K562 (cell line): ENCODE measurements around the gene UQCC5. TPM values are rescaled to one million over a fixed set of nuclear protein-coding genes. Genes with fewer than 3 reads are reported as not detected.

ENCODE experiments used
- ATAC-seq: fragments of 200-7000 bp; cut with Tn5 transposase; 3 replicates; pipeline ENCODE4 v1.9.1; 2020; ENCODE audit warnings: moderate library complexity
- BruUV-seq: library from RNA; stranded (reverse); fragments of 400-500 nt; replicated peaks from 2 replicates; lab custom pipeline; 2021; lab: Mats Ljungman, UMichigan
- CTCF ChIA-PET: fragments of 300-600 bp; formaldehyde crosslinking; extraction: SDS; loops from one replicate; lab custom pipeline; 2021; ENCODE audit warnings: low intra/inter-chr PET ratio; lab: Yijun Ruan, JAX
- POLR2A ChIA-PET: fragments of 300-600, 350-650 bp; sonication (Branson Sonifier 250); formaldehyde crosslinking; extraction: SDS; loops from one replicate; lab custom pipeline; 2021; ENCODE audit warnings: antibody characterized with exemption, inconsistent platforms; lab: Yijun Ruan, JAX
- DNase-seq, 4 experiments: peaks; one replicate each; pipeline versions ENCODE4 v3.0.0 to v3.0.0-alpha.2; 2011 to 2018; ENCODE audit warnings: low spot score in 3 of 4, mixed read lengths in 3 of 4; ENCODE audit errors: extremely low read depth in 1 of 4
- FAIRE-seq: peaks from 2 replicates; lab custom pipeline; 2011; peaks lifted over from hg19 to GRCh38; lab: Jason Lieb, UNC
- H2AFZ ChIP-seq: 2 replicates; pipeline ENCODE4 v1.6.0; 2011; ENCODE audit warnings: low read depth, low read length, control low read depth, inconsistent platforms
- H3K27ac ChIP-seq: fragments of 200-600 bp; 3 replicates; pipeline ENCODE4 v1.8.0; 2011; ENCODE audit warnings: low read depth, mild to moderate bottlenecking, control low read depth, inconsistent platforms, low read length, moderate library complexity, mixed read lengths; ENCODE audit errors: extremely low read depth
- H3K27me3 ChIP-seq, 2 experiments: fragments of 300-600 bp in 1 of 2; 2 replicates in 1 of 2; 3 replicates in 1 of 2; pipeline versions ENCODE4 v1.6.0 to v1.8.0; 2011; ENCODE audit warnings: inconsistent platforms in 2 of 2, low read length in 2 of 2, mild to moderate bottlenecking in 1 of 2, mixed read lengths in 1 of 2, moderate library complexity in 1 of 2; ENCODE audit not compliant: control insufficient read depth in 2 of 2, insufficient read depth in 2 of 2
- H3K36me3 ChIP-seq: fragments of 300-600 bp; 3 replicates; pipeline ENCODE4 v1.8.0; 2011; ENCODE audit warnings: mild to moderate bottlenecking, low read length, inconsistent platforms; ENCODE audit not compliant: control insufficient read depth, insufficient read depth
- H3K4me1 ChIP-seq, 2 experiments: fragments of 200-600 bp in 1 of 2; replicated peaks in 1 of 2; 2 replicates in 1 of 2; 3 replicates in 1 of 2; pipeline versions ENCODE4 v1.5.1 to v1.8.0; 2011; ENCODE audit warnings: inconsistent platforms in 2 of 2, low read length in 2 of 2, mild to moderate bottlenecking in 1 of 2, mixed read lengths in 1 of 2, moderate library complexity in 1 of 2; ENCODE audit not compliant: control insufficient read depth in 2 of 2, insufficient read depth in 2 of 2
- H3K4me2 ChIP-seq: 2 replicates; pipeline ENCODE4 v1.6.1; 2011; ENCODE audit warnings: low read length, control low read depth, inconsistent platforms, mixed read lengths; ENCODE audit not compliant: insufficient read depth
- H3K4me3 ChIP-seq: fragments of 200-600 bp; sonication (generic), shearing (Covaris generic); 2 replicates; pipeline ENCODE4 v1.5.1; 2016; ENCODE audit warnings: control low read depth, inconsistent platforms
- H3K79me2 ChIP-seq: fragments of 200-600 bp; 3 replicates; pipeline ENCODE4 v1.8.0; 2011; ENCODE audit warnings: low read length, inconsistent platforms; ENCODE audit not compliant: control insufficient read depth, insufficient read depth
- H3K9ac ChIP-seq, 2 experiments: 2 replicates each; pipeline versions ENCODE4 v1.6.0 to v1.6.1; 2011; ENCODE audit warnings: low read depth in 2 of 2, low read length in 2 of 2, control low read depth in 1 of 2, inconsistent platforms in 1 of 2, mild to moderate bottlenecking in 1 of 2, mixed read lengths in 1 of 2; ENCODE audit not compliant: insufficient read depth in 1 of 2
- H3K9me1 ChIP-seq: one replicate; pipeline ENCODE4 v1.6.0; 2011; ENCODE audit warnings: inconsistent platforms, mild to moderate bottlenecking, low read length, moderate library complexity; ENCODE audit not compliant: control insufficient read depth, insufficient read depth
- H3K9me3 ChIP-seq: replicated peaks from 2 replicates; pipeline ENCODE4 v1.5.1; 2011; ENCODE audit warnings: low read depth, low read length, inconsistent platforms; ENCODE audit not compliant: control insufficient read depth, insufficient read depth
- H4K20me1 ChIP-seq: replicated peaks from 2 replicates; pipeline ENCODE4 v1.6.1; 2011; ENCODE audit warnings: low read length, inconsistent platforms, mixed read lengths; ENCODE audit not compliant: control insufficient read depth, insufficient read depth
- ELK3 ChIP-seq: fragments of 450-650 bp; formaldehyde crosslinking; IDR thresholded peaks from 2 replicates; pipeline ENCODE4 v1.4.0; 2020; ENCODE audit warnings: mild to moderate bottlenecking
- KDM2B ChIP-seq: fragments of 250-450 bp; sonication (Bioruptor Pico); IDR thresholded peaks from 2 replicates; pipeline ENCODE4 v1.8.0; 2021; ENCODE audit warnings: mild to moderate bottlenecking, moderate library complexity
- SIN3B ChIP-seq: fragments of 450-650 bp; IDR thresholded peaks from 2 replicates; pipeline ENCODE4 v1.6.1; 2017; ENCODE audit warnings: low read depth, mild to moderate bottlenecking, moderate library complexity
- TAF7 ChIP-seq: fragments of 450-650 bp; IDR thresholded peaks from 2 replicates; pipeline ENCODE4 v1.6.1; 2016; ENCODE audit warnings: missing genetic modification characterization, missing compliant biosample characterization
- TBP ChIP-seq: optimal IDR thresholded peaks from 2 replicates; pipeline ENCODE3; 2011; ENCODE audit warnings: low read depth, low read length, improper control_type of control experiment
- TGIF2 ChIP-seq: sonication (generic); formaldehyde crosslinking; IDR thresholded peaks from 2 replicates; pipeline ENCODE4 v1.8.1; 2022; ENCODE audit warnings: mild to moderate bottlenecking, missing genetic modification reagents, moderate library complexity
- TSHZ1 ChIP-seq: fragments of 250-450 bp; sonication (Bioruptor Pico); IDR thresholded peaks from 2 replicates; pipeline ENCODE4 v1.4.0; 2020; ENCODE audit warnings: mild to moderate bottlenecking, moderate library complexity
- ZC3H11A ChIP-seq: IDR thresholded peaks from 2 replicates; pipeline ENCODE4 v1.6.1; 2012; ENCODE audit warnings: low read depth, low read length, improper control_type of control experiment
- ZKSCAN3 ChIP-seq: fragments of 250-450 bp; sonication (Bioruptor Pico); IDR thresholded peaks from 2 replicates; pipeline ENCODE4 v1.4.0; 2020
- ZNF224 ChIP-seq: sonication (generic); formaldehyde crosslinking; IDR thresholded peaks from 2 replicates; pipeline ENCODE4 v1.8.0; 2022; ENCODE audit warnings: mild to moderate bottlenecking, missing genetic modification reagents
- ZNF766 ChIP-seq: fragments of 200-800 bp; sonication (Bioruptor generic); conservative IDR thresholded peaks from 2 replicates; pipeline ENCODE4 v1.6.1; 2016; ENCODE audit warnings: missing genetic modification characterization, missing compliant biosample characterization
- ZZZ3 ChIP-seq: fragments of 450-650 bp; IDR thresholded peaks from 2 replicates; pipeline ENCODE4 v1.6.1; 2016; ENCODE audit warnings: antibody characterized with exemption, mild to moderate bottlenecking, moderate library complexity
- WGBS: fragments of 100-300 bp; shearing (Covaris generic); methylation state at CpG from one replicate; pipeline ENCODE4 v1.1.6; 2016; ENCODE audit warnings: low coverage, mixed read lengths; ENCODE audit not compliant: insufficient coverage; ENCODE audit errors: missing lambda C conversion rate; 5-methylcytosine and 5-hydroxymethylcytosine counted together
- in situ Hi-C: fragments of 300-500 bp; cut with MboI; formaldehyde crosslinking; loops from 4 replicates; pipeline ENCODE4 v1.15.0; 2018; ENCODE audit warnings: inconsistent platforms, mixed read lengths
- intact Hi-C: fragments of 100-400 bp; cut with micrococcal nuclease; formaldehyde crosslinking; loops from 2 replicates; pipeline ENCODE4 v1.14.2; 2022
- polyA plus RNA-seq, 8 experiments: library from polyadenylated mRNA; depleted of rRNA in 4 of 8; stranded (reverse) in 5 of 8; unstranded in 3 of 8; fragments of >200 nt; fragmentation: Nextera tagmentation in 2 of 8; fragmentation: Illumina TruSeq in 1 of 8; extraction: Ambion mirVana in 2 of 8; extraction: Trizol in 1 of 8; gene quantifications; 2 replicates each; pipeline versions ENCODE4 v1.2.1 to v1.2.3, GENCODE V29; 2011 to 2014; ENCODE audit warnings: inconsistent platforms in 1 of 8, missing spikeins in 1 of 8
- total RNA-seq, 7 experiments: library from RNA; depleted of rRNA in 6 of 7; stranded (reverse); fragments of >200 nt in 6 of 7; fragmentation: Illumina TruSeq in 2 of 7; extraction: Trizol in 2 of 7; gene quantifications; 2 replicates each; pipeline versions ENCODE4 v1.2.1 to v1.2.3, GENCODE V29; 2011 to 2021; ENCODE audit warnings: low replicate concordance in 1 of 7
- TF ChIP-seq, protein P1 (sequence below), 2 experiments: fragments of 150-350 bp in 1 of 2; IDR thresholded peaks; 2 replicates each; pipeline ENCODE4 v1.6.1; 2012 to 2016; ENCODE audit warnings: low read depth in 2 of 2, low read length in 2 of 2, mild to moderate bottlenecking in 1 of 2, moderate library complexity in 1 of 2
- TF ChIP-seq, protein P2 (sequence below): sonication (generic); IDR thresholded peaks from 2 replicates; pipeline ENCODE4 v1.6.1; 2016

UQCC5 gene
- total and polyA plus RNA-seq, 9 of the 15 experiments (the other 6 are each of a cell fraction or from before 2014, with no cell fraction given) = 10.2 to 55.4 (median 33.8) TPM

DNA sequence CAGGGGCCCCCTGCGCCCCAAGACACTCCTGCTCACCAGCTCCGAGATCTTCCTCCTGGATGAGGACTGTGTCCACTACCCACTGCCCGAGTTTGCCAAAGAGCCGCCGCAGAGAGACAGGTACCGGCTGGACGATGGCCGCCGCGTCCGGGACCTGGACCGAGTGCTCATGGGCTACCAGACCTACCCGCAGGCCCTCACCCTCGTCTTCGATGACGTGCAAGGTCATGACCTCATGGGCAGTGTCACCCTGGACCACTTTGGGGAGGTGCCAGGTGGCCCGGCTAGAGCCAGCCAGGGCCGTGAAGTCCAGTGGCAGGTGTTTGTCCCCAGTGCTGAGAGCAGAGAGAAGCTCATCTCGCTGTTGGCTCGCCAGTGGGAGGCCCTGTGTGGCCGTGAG, 44.3 kb upstream of the UQCC5 start:
- Histone ChIP-seq H3K9me3 (no peaks in the 10 kb centered on the region), H3K4me3 (no peak overlapping the region), H3K9me1 (no peaks in the 10 kb centered on the region), H3K27ac (no peak overlapping the region), H3K4me1 (peaks cover 0 to 29% of the 10 kb centered on the region in 2 experiments; a peak in 2 of 5 replicates), H3K4me2 (no peak overlapping the region), H2AFZ (no peak overlapping the region), H3K9ac (no peak overlapping the region; a peak in 1 of 4 replicates), H4K20me1 (no peaks in the 10 kb centered on the region; the same call in 1 of the 2 replicates), H3K27me3 (no peaks in the 10 kb centered on the region), H3K36me3 (peaks cover 48% of the 10 kb centered on the region; the same call in 2 of the 3 replicates), H3K79me2 (no peaks in the 10 kb centered on the region)
- DNase-seq (no peak), FAIRE-seq (no peak), ATAC-seq (no peak)
- CTCF ChIA-PET = no interaction called here
- in situ Hi-C loops = no loop called here
- POLR2A ChIA-PET = interaction anchor here (0.6 to 1.5 kb wide), 4 partner anchors 9 to 419 kb away, joined by 3 to 6 read pairs (median 4); no protein-coding TSS in a partner anchor
- no peak for TF ChIP-seq ELK3
- no peak for TF ChIP-seq ZC3H11A
- no peak for TF ChIP-seq KDM2B (CRISPR knock-in tag)
- no peak for TF ChIP-seq TSHZ1 (CRISPR knock-in tag)
- TF ChIP-seq ZNF766 (CRISPR knock-in tag) = no peak
- TF ChIP-seq TBP = no peak
- no peak for TF ChIP-seq TAF7 (tag)
- TF ChIP-seq, protein P1, sequence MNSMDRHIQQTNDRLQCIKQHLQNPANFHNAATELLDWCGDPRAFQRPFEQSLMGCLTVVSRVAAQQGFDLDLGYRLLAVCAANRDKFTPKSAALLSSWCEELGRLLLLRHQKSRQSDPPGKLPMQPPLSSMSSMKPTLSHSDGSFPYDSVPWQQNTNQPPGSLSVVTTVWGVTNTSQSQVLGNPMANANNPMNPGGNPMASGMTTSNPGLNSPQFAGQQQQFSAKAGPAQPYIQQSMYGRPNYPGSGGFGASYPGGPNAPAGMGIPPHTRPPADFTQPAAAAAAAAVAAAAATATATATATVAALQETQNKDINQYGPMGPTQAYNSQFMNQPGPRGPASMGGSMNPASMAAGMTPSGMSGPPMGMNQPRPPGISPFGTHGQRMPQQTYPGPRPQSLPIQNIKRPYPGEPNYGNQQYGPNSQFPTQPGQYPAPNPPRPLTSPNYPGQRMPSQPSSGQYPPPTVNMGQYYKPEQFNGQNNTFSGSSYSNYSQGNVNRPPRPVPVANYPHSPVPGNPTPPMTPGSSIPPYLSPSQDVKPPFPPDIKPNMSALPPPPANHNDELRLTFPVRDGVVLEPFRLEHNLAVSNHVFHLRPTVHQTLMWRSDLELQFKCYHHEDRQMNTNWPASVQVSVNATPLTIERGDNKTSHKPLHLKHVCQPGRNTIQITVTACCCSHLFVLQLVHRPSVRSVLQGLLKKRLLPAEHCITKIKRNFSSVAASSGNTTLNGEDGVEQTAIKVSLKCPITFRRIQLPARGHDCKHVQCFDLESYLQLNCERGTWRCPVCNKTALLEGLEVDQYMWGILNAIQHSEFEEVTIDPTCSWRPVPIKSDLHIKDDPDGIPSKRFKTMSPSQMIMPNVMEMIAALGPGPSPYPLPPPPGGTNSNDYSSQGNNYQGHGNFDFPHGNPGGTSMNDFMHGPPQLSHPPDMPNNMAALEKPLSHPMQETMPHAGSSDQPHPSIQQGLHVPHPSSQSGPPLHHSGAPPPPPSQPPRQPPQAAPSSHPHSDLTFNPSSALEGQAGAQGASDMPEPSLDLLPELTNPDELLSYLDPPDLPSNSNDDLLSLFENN (IDR thresholded peaks at IDR 0.05; ENCODE audit: low read depth in 2 of 2, low read length in 2 of 2) = no peak
- TF ChIP-seq ZZZ3 = no peak
- TF ChIP-seq SIN3B = no peak
- TF ChIP-seq ZNF224 = no peak
- TF ChIP-seq, protein P2, sequence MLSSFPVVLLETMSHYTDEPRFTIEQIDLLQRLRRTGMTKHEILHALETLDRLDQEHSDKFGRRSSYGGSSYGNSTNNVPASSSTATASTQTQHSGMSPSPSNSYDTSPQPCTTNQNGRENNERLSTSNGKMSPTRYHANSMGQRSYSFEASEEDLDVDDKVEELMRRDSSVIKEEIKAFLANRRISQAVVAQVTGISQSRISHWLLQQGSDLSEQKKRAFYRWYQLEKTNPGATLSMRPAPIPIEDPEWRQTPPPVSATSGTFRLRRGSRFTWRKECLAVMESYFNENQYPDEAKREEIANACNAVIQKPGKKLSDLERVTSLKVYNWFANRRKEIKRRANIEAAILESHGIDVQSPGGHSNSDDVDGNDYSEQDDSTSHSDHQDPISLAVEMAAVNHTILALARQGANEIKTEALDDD = no peak
- no peak for TF ChIP-seq ZKSCAN3
- TF ChIP-seq TGIF2 (CRISPR knock-in tag) = no peak
- no TSS peak for BruUV-seq
- WGBS = 90% methylated on average over 19 of the region's 21 CpGs
- intact Hi-C loops = no loop called here
